Measurements from ENCODE around the gene CRLF1.

DNA sequence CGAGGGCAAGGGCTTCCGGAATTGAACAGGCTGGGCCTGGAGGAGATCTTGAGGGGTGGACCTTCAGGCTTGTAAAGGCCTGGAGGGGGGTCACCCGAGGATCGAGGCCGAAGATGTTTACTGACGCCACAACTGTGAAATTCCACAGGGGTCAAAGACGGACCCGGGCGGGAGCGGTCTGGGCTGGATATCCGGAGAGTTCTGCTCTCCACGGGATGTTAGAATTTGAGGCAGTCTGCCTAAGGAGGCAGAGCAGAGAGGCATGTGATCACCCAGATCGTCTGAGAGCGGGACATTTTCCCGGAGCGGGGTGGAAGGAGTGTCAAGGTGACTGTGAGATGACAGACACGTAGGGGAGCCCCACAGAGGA lies 43.4 kb upstream of the CRLF1 start:
- TF ChIP-seq, protein P1, sequence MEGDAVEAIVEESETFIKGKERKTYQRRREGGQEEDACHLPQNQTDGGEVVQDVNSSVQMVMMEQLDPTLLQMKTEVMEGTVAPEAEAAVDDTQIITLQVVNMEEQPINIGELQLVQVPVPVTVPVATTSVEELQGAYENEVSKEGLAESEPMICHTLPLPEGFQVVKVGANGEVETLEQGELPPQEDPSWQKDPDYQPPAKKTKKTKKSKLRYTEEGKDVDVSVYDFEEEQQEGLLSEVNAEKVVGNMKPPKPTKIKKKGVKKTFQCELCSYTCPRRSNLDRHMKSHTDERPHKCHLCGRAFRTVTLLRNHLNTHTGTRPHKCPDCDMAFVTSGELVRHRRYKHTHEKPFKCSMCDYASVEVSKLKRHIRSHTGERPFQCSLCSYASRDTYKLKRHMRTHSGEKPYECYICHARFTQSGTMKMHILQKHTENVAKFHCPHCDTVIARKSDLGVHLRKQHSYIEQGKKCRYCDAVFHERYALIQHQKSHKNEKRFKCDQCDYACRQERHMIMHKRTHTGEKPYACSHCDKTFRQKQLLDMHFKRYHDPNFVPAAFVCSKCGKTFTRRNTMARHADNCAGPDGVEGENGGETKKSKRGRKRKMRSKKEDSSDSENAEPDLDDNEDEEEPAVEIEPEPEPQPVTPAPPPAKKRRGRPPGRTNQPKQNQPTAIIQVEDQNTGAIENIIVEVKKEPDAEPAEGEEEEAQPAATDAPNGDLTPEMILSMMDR (IDR thresholded peaks at IDR 0.05), result no peak
- TF ChIP-seq POLR2A (IDR thresholded peaks at IDR 0.05), result no peak
